GM19035 (cell line): ENCODE measurements around the gene CALCOCO1.
"Not testable (repeated sequence)": the region's sequence is repeated elsewhere in the genome, so short reads cannot be mapped to it uniquely, and the experiment has no call there.

Source experiments
- ATAC-seq: cut with Tn5 transposase; IDR thresholded peaks from one replicate; pipeline ENCODE4 v1.9.1; 2021; ENCODE audit not compliant: unreplicated experiment

CALCOCO1 gene

GRCh38 chr12:53735556-53735955, 8.3 kb upstream of the CALCOCO1 start:
- ATAC-seq: no peak

- no peak for ATAC-seq
These were observed 7.2 kb upstream of the CALCOCO1 start for GRCh38 chr12:53734425-53734824.

- no peak for ATAC-seq
These were observed 6.6 kb upstream of the CALCOCO1 start for GRCh38 chr12:53733807-53734200.

GRCh38 chr12:53733051-53733806, 6.0 kb upstream of the CALCOCO1 start:
- no peak for ATAC-seq

- ATAC-seq: no peak
These were observed 2.4 kb upstream of the CALCOCO1 start for GRCh38 chr12:53729644-53730043.

- ATAC-seq: no peak
These were observed 954 bp upstream of the CALCOCO1 start for GRCh38 chr12:53728206-53728605.

- ATAC-seq: peak; percentile 4
These were observed 324 bp downstream of the CALCOCO1 start for GRCh38 chr12:53726946-53727309.

- ATAC-seq: no peak
These were observed 911 bp downstream of the CALCOCO1 start for GRCh38 chr12:53726341-53726740.

- no peak for ATAC-seq
These were observed 1.4 kb downstream of the CALCOCO1 start for GRCh38 chr12:53725824-53726223.

GRCh38 chr12:53722450-53723041, 4.7 kb downstream of the CALCOCO1 start:
- ATAC-seq: no peak

- no peak for ATAC-seq
These were observed 6.3 kb downstream of the CALCOCO1 start for GRCh38 chr12:53720946-53721345.

- no peak for ATAC-seq
These were observed 7.6 kb downstream of the CALCOCO1 start for GRCh38 chr12:53719649-53720048.

- not testable (repeated sequence) for ATAC-seq
These were observed 8.7 kb downstream of the CALCOCO1 start for GRCh38 chr12:53718567-53718966.

GRCh38 chr12:53717319-53717718, 9.9 kb downstream of the CALCOCO1 start:
- no peak for ATAC-seq

- no peak for ATAC-seq
These were observed 13.2 kb downstream of the CALCOCO1 start for GRCh38 chr12:53714004-53714403.

GRCh38 chr12:53713516-53713915, 13.7 kb downstream of the CALCOCO1 start:
- ATAC-seq: no peak

- no peak for ATAC-seq
These were observed 15.1 kb downstream of the CALCOCO1 start for GRCh38 chr12:53712059-53712643.

- ATAC-seq: no peak
These were observed 17.2 kb downstream of the CALCOCO1 start for GRCh38 chr12:53710091-53710490.

GRCh38 chr12:53709671-53710070, 17.6 kb downstream of the CALCOCO1 start:
- ATAC-seq: no peak

- ATAC-seq: no peak
These were observed 21.2 kb downstream of the CALCOCO1 start for GRCh38 chr12:53706080-53706479.

- no peak for ATAC-seq
These were observed 23.5 kb downstream of the CALCOCO1 start for GRCh38 chr12:53703756-53704155.

GRCh38 chr12:53701518-53702264, 25.6 kb downstream of the CALCOCO1 start:
- ATAC-seq: no peak
